Astrocyte (in vitro differentiated cells and primary cell): ENCODE results near the gene FXR2. TPM values are rescaled to one million over a fixed set of nuclear protein-coding genes. Genes with fewer than 3 reads are reported as not detected.

Source experiments
- DNase-seq: peaks from one replicate; pipeline ENCODE4 v3.0.0-alpha.2; 2010; ENCODE audit warnings: low read depth
- FAIRE-seq: peaks from 2 replicates; lab custom pipeline; 2011; peaks lifted over from hg19 to GRCh38; lab: Jason Lieb, UNC
- H2AFZ ChIP-seq: 2 replicates; pipeline ENCODE4 v1.6.0; 2012; ENCODE audit warnings: low read depth, low read length, inconsistent platforms
- H3K27ac ChIP-seq: 2 replicates; pipeline ENCODE4 v1.5.1; 2011; ENCODE audit warnings: low read depth, low read length, inconsistent platforms
- H3K27me3 ChIP-seq: 2 replicates; pipeline ENCODE4 v1.6.0; 2011; ENCODE audit warnings: low read length, inconsistent platforms; ENCODE audit not compliant: insufficient read depth
- H3K36me3 ChIP-seq: 2 replicates; pipeline ENCODE4 v1.5.1; 2011; ENCODE audit warnings: low read length, inconsistent platforms; ENCODE audit not compliant: insufficient read depth
- H3K4me1 ChIP-seq: 2 replicates; pipeline ENCODE4 v1.5.1; 2011; ENCODE audit warnings: low read length, inconsistent platforms; ENCODE audit not compliant: insufficient read depth
- H3K4me2 ChIP-seq: 2 replicates; pipeline ENCODE4 v1.6.0; 2012; ENCODE audit warnings: low read length, inconsistent platforms
- H3K4me3 ChIP-seq: 2 replicates; pipeline ENCODE4 v1.5.1; 2011; ENCODE audit warnings: low read depth, mild to moderate bottlenecking, low read length, inconsistent platforms; ENCODE audit not compliant: insufficient read depth
- H3K79me2 ChIP-seq: 2 replicates; pipeline ENCODE4 v1.6.0; 2012; ENCODE audit warnings: mild to moderate bottlenecking, low read length, inconsistent platforms; ENCODE audit not compliant: insufficient read depth
- H3K9ac ChIP-seq: 2 replicates; pipeline ENCODE4 v1.6.0; 2012; ENCODE audit warnings: mild to moderate bottlenecking, low read length, inconsistent platforms
- H3K9me3 ChIP-seq: 2 replicates; pipeline ENCODE4 v1.5.1; 2012; ENCODE audit warnings: low read depth, mild to moderate bottlenecking, low read length, inconsistent platforms; ENCODE audit not compliant: insufficient read depth
- H4K20me1 ChIP-seq: 2 replicates; pipeline ENCODE4 v1.6.0; 2012; ENCODE audit warnings: low read length, inconsistent platforms; ENCODE audit not compliant: insufficient read depth
- H3K27ac Mint-ChIP-seq: one replicate; pipeline ENCODE4 v1.8.0; 2021; ENCODE audit warnings: mild to moderate bottlenecking, mixed read lengths; ENCODE audit not compliant: unreplicated experiment
- H3K27me3 Mint-ChIP-seq: one replicate; pipeline ENCODE4 v1.8.0; 2021; ENCODE audit warnings: low read depth, mixed read lengths; ENCODE audit not compliant: unreplicated experiment
- H3K36me3 Mint-ChIP-seq: one replicate; pipeline ENCODE4 v1.8.0; 2021; ENCODE audit warnings: low read depth, mixed read lengths; ENCODE audit not compliant: unreplicated experiment
- H3K4me1 Mint-ChIP-seq: one replicate; pipeline ENCODE4 v1.8.0; 2021; ENCODE audit warnings: low read depth, mixed read lengths; ENCODE audit not compliant: unreplicated experiment
- H3K4me3 Mint-ChIP-seq: one replicate; pipeline ENCODE4 v1.8.0; 2021; ENCODE audit warnings: mild to moderate bottlenecking, moderate library complexity, mixed read lengths; ENCODE audit not compliant: unreplicated experiment
- H3K9me3 Mint-ChIP-seq: one replicate; pipeline ENCODE4 v1.8.0; 2021; ENCODE audit warnings: mild to moderate bottlenecking, mixed read lengths; ENCODE audit not compliant: unreplicated experiment
- EZH2 ChIP-seq: IDR thresholded peaks from 2 replicates; pipeline ENCODE4 v1.6.1; 2012; ENCODE audit warnings: mild to moderate bottlenecking, low read length, inconsistent platforms; ENCODE audit not compliant: insufficient read depth
- total RNA-seq: library from RNA; stranded (reverse); gene quantifications from 2 replicates; pipeline ENCODE4 v1.2.1, GENCODE V29; 2021
- TF ChIP-seq, protein P1 (sequence below): IDR thresholded peaks from 2 replicates; pipeline ENCODE4 v1.5.1; 2011; ENCODE audit warnings: low read depth, mild to moderate bottlenecking, inconsistent platforms, low read length, moderate library complexity; ENCODE audit not compliant: insufficient read depth

FXR2 gene
- total RNA-seq, 1 donor from 2014 or later: 60.2 TPM

DNA sequence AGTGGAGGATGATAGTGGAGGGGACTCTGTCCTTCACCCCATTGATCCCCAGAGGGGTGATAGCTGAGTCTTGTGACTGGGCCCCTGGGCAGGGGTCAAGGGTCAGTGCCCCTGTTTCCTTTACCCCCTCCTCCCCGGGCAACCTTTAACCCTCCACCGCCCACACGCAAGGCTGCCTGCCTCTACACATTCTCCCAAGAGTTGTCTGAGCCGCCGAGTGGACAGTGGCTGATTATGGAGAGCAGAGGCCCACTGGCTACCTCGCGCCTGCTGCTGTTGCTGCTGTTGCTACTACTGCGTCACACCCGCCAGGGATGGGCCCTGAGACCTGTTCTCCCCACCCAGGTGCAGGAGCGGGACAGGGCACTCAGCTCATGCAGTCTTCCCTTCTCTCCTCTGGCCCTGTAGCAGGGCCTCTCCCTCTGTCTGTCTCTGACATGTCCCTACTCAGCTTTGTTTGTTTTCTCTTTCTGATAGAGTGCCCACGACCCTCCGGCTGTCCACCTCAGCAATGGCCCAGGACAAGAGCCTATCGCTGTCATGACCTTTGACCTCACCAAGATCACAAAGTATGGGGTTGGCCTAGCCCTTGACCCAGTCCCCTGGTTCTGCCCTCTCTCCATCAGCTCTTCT, 15.4 kb upstream of the FXR2 start, which contains the start of gene SHBG:
TSS of gene SHBG (plus strand) at position 197 of the 633 bp plus-strand sequence. CDS start at position 235, 38 bp downstream.
- Mint-ChIP-seq H3K27me3 (peaks cover 7% of the 10 kb centered on the region), H3K27ac (no peak within 1 kb of the TSS), H3K4me3 (no peak within 1 kb of the TSS), H3K36me3 (peaks cover 4% of the 10 kb centered on the region), H3K9me3 (no peaks in the 10 kb centered on the region), H3K4me1 (no peaks in the 10 kb centered on the region)
- H2AFZ ChIP-seq: no peak within 1 kb of the TSS
- TF ChIP-seq EZH2: no peak
- TF ChIP-seq, protein P1, sequence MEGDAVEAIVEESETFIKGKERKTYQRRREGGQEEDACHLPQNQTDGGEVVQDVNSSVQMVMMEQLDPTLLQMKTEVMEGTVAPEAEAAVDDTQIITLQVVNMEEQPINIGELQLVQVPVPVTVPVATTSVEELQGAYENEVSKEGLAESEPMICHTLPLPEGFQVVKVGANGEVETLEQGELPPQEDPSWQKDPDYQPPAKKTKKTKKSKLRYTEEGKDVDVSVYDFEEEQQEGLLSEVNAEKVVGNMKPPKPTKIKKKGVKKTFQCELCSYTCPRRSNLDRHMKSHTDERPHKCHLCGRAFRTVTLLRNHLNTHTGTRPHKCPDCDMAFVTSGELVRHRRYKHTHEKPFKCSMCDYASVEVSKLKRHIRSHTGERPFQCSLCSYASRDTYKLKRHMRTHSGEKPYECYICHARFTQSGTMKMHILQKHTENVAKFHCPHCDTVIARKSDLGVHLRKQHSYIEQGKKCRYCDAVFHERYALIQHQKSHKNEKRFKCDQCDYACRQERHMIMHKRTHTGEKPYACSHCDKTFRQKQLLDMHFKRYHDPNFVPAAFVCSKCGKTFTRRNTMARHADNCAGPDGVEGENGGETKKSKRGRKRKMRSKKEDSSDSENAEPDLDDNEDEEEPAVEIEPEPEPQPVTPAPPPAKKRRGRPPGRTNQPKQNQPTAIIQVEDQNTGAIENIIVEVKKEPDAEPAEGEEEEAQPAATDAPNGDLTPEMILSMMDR: no peak
- no peaks in the 10 kb centered on the region for H3K27me3 ChIP-seq
- H3K4me2 ChIP-seq: no peak within 1 kb of the TSS
- no peak within 1 kb of the TSS for H3K9ac ChIP-seq
- DNase-seq (no peak), FAIRE-seq (no peak)
- H3K4me3 ChIP-seq: no peak within 1 kb of the TSS
- peaks cover 6% of the 10 kb centered on the region for H4K20me1 ChIP-seq
- H3K36me3 ChIP-seq: no peaks in the 10 kb centered on the region
- peaks cover 10% of the 10 kb centered on the region for H3K79me2 ChIP-seq
- no peaks in the 10 kb centered on the region for H3K9me3 ChIP-seq
- peaks cover 6% of the 10 kb centered on the region for H3K4me1 ChIP-seq
- H3K27ac ChIP-seq: no peak within 1 kb of the TSS

- no peaks in the 10 kb centered on the region for H3K27me3 ChIP-seq
- peak; percentile 81 for DNase-seq
- peak within 1 kb of the TSS; percentile 99 for H3K4me2 ChIP-seq
- H3K4me3 ChIP-seq: peak within 1 kb of the TSS; percentile 72
- peaks cover 6% of the 10 kb centered on the region for H4K20me1 ChIP-seq
- peak within 1 kb of the TSS; percentile 87 for H3K27ac Mint-ChIP-seq
- peak within 1 kb of the TSS; percentile 82 for H2AFZ ChIP-seq
- H3K9me3 Mint-ChIP-seq: no peaks in the 10 kb centered on the region
- H3K27me3 Mint-ChIP-seq: peaks cover 7% of the 10 kb centered on the region
- TF ChIP-seq, protein P1: no peak
- TF ChIP-seq EZH2: no peak
- H3K27ac ChIP-seq: peak within 1 kb of the TSS; percentile 70
- H3K4me1 Mint-ChIP-seq: no peaks in the 10 kb centered on the region
- H3K9me3 ChIP-seq: no peaks in the 10 kb centered on the region
- H3K4me3 Mint-ChIP-seq: peak within 1 kb of the TSS; percentile 89
- H3K36me3 ChIP-seq: no peaks in the 10 kb centered on the region
- FAIRE-seq: no peak
- H3K36me3 Mint-ChIP-seq: peaks cover 4% of the 10 kb centered on the region
- H3K4me1 ChIP-seq: peaks cover 6% of the 10 kb centered on the region
- peak within 1 kb of the TSS; percentile 92 for H3K9ac ChIP-seq
- peaks cover 10% of the 10 kb centered on the region for H3K79me2 ChIP-seq
Observed at GRCh38 chr17:7627250-7628121, 12.8 kb upstream of the FXR2 start, which contains the start of gene SAT2. Gene SAT2 (minus strand): TSS chr17:7627821. CDS start chr17:7627635, 186 bp downstream.
